Stimulated activated CD8-positive, alpha-beta memory T cell treated with anti-CD3 and anti-CD28 coated beads, Interleukin-12 subunit alpha, Interleukin-12 subunit beta, amount 100 ng/mL, for 1 hour (primary cell): Measurements from ENCODE around the gene MRPL46.
"Not testable (repeated sequence)": the region's sequence is repeated elsewhere in the genome, so short reads cannot be mapped to it uniquely, and the experiment has no call there.

Source experiments
- DNase-seq: peaks from one replicate; pipeline ENCODE4 v3.0.0-alpha.2; 2020; ENCODE audit warnings: low read depth

The MRPL46 gene

GRCh38 chr15:88441076-88441730 lies 26.0 kb downstream of the MRPL46 start:
- DNase-seq, result no peak

- DNase-seq, result no peak
Observed at GRCh38 chr15:88440021-88440420, 27.2 kb downstream of the MRPL46 start.

GRCh38 chr15:88438181-88438580 lies 29.0 kb downstream of the MRPL46 start:
- no peak for DNase-seq

GRCh38 chr15:88434106-88434505 lies 33.1 kb downstream of the MRPL46 start:
- DNase-seq, result not testable (repeated sequence)

- no peak for DNase-seq
Observed at GRCh38 chr15:88433046-88433685, 34.0 kb downstream of the MRPL46 start.

- DNase-seq, result no peak
Observed at GRCh38 chr15:88431441-88431840, 35.7 kb downstream of the MRPL46 start.

GRCh38 chr15:88430051-88430450 lies 37.1 kb downstream of the MRPL46 start:
- DNase-seq, result no peak

- no peak for DNase-seq
Observed at GRCh38 chr15:88428805-88429605, 38.2 kb downstream of the MRPL46 start.

GRCh38 chr15:88428053-88428452 lies 39.1 kb downstream of the MRPL46 start:
- DNase-seq, result no peak

GRCh38 chr15:88426304-88426703 lies 40.9 kb downstream of the MRPL46 start:
- DNase-seq, result no peak

- no peak for DNase-seq
Observed at GRCh38 chr15:88423331-88423730, 43.9 kb downstream of the MRPL46 start.

- no peak for DNase-seq
Observed at GRCh38 chr15:88419830-88420229, 47.4 kb downstream of the MRPL46 start.
